K562 (cell line): ENCODE results near the gene MLH3.

Experiments
- CBX3 ChIP-seq, 2 experiments: IDR thresholded peaks; 1 replicate in 1 of 2; 2 replicates in 1 of 2; pipeline ENCODE4 v1.6.1; 2012; ENCODE audit warnings: inconsistent platforms in 2 of 2, low read length in 2 of 2, borderline replicate concordance in 1 of 2, control low read depth in 1 of 2
- CTCF ChIP-seq, 3 experiments: IDR thresholded peaks in 2 of 3; conservative IDR thresholded peaks in 1 of 3; 2 replicates each; pipeline ENCODE4 v1.5.1; 2011 to 2012; ENCODE audit warnings: low read length in 3 of 3, mild to moderate bottlenecking in 3 of 3, control low read depth in 2 of 3, improper control_type of control experiment in 1 of 3, inconsistent platforms in 1 of 3, low read depth in 1 of 3, mixed read lengths in 1 of 3, moderate library complexity in 1 of 3; ENCODE audit not compliant: insufficient read depth in 2 of 3
- ETV1 ChIP-seq: fragments of 450-650 bp; conservative IDR thresholded peaks from 2 replicates; pipeline ENCODE4 v1.6.1; 2016; ENCODE audit warnings: missing genetic modification characterization, control low read depth, low read depth, missing compliant biosample characterization
- FOS ChIP-seq: IDR thresholded peaks from 3 replicates; pipeline ENCODE4 v1.6.1; 2011; ENCODE audit not compliant: insufficient read length; ENCODE audit errors: extremely low read depth
- LCOR ChIP-seq: sonication (generic); formaldehyde crosslinking; IDR thresholded peaks from 2 replicates; pipeline ENCODE4 v1.8.0; 2022; ENCODE audit warnings: mild to moderate bottlenecking, missing genetic modification reagents
- POU5F1 ChIP-seq: fragments of 150-350 bp; IDR thresholded peaks from 2 replicates; pipeline ENCODE4 v1.6.1; 2014; ENCODE audit warnings: borderline replicate concordance, low read length, low read depth, mild to moderate bottlenecking; ENCODE audit not compliant: partially characterized antibody
- SIN3A ChIP-seq, 2 experiments: fragments of 150-350 bp in 1 of 2; IDR thresholded peaks; 2 replicates each; pipeline ENCODE4 v1.6.1; 2011 to 2016; ENCODE audit warnings: borderline replicate concordance in 2 of 2, low read depth in 2 of 2, low read length in 2 of 2, mild to moderate bottlenecking in 2 of 2, moderate library complexity in 2 of 2; ENCODE audit not compliant: control insufficient read depth in 1 of 2
- SIX5 ChIP-seq, 2 experiments: IDR thresholded peaks; 2 replicates each; pipeline ENCODE4 v1.6.1; 2011; ENCODE audit warnings: low read length in 2 of 2, borderline replicate concordance in 1 of 2, low read depth in 1 of 2, mild to moderate bottlenecking in 1 of 2, moderate library complexity in 1 of 2; ENCODE audit not compliant: insufficient read depth in 1 of 2
- TRIM28 ChIP-seq: fragments of 450-650 bp; IDR thresholded peaks from 2 replicates; pipeline ENCODE4 v1.6.1; 2017
- TSHZ1 ChIP-seq: fragments of 250-450 bp; sonication (Bioruptor Pico); IDR thresholded peaks from 2 replicates; pipeline ENCODE4 v1.4.0; 2020; ENCODE audit warnings: mild to moderate bottlenecking, moderate library complexity
- ZNF395 ChIP-seq: fragments of 200-800 bp; sonication (Bioruptor generic); IDR thresholded peaks from 2 replicates; pipeline ENCODE4 v1.6.1; 2017; ENCODE audit warnings: missing genetic modification characterization, missing compliant biosample characterization
- ZNF584 ChIP-seq: fragments of 200-800 bp; sonication (Bioruptor generic); IDR thresholded peaks from 2 replicates; pipeline ENCODE4 v1.6.1; 2016; ENCODE audit warnings: low read depth, mild to moderate bottlenecking, missing genetic modification characterization, missing compliant biosample characterization

- TF ChIP-seq SIN3A (IDR thresholded peaks at IDR 0.05; ENCODE audit: borderline replicate concordance in 2 of 2, control insufficient read depth in 1 of 2, low read depth in 2 of 2, low read length in 2 of 2) (no peak), ZNF584 (no peak), ETV1 (no peak), LCOR (no peak), ZNF395 (CRISPR knock-in tag) (no peak), CBX3 (IDR thresholded peaks at IDR 0.05; ENCODE audit: borderline replicate concordance in 1 of 2, low read length in 2 of 2) (no peak), FOS (no peak), POU5F1 (no peak), SIX5 (IDR thresholded peaks at IDR 0.05; ENCODE audit: borderline replicate concordance in 1 of 2, insufficient read depth in 1 of 2, low read depth in 1 of 2, low read length in 2 of 2) (no peak), CTCF (IDR thresholded peaks at IDR 0.05 in 2 of 3, conservative IDR thresholded peaks at IDR 0.05 in 1 of 3; ENCODE audit: insufficient read depth in 2 of 3, low read depth in 1 of 3, low read length in 3 of 3) (no peak), TSHZ1 (no peak), TRIM28 (no peak)
Observed at GRCh38 chr14:74980398-74980730, 70.9 kb downstream of the MLH3 start.
